Neuronal stem cell (in vitro differentiated cells): ENCODE data around the gene CDH10.

Experiments
- DNase-seq: peaks from one replicate; pipeline ENCODE4 v3.0.0-alpha.2; 2013; ENCODE audit warnings: low spot score
- H2AFZ ChIP-seq: one replicate; pipeline ENCODE4 v1.6.1; 2013; ENCODE audit warnings: mild to moderate bottlenecking, low read length, inconsistent platforms
- H2AK5ac ChIP-seq: 2 replicates; pipeline ENCODE4 v1.6.1; 2013; ENCODE audit warnings: low read depth, mild to moderate bottlenecking, inconsistent platforms, low read length, moderate library complexity, mixed read lengths
- H2BK120ac ChIP-seq: 2 replicates; pipeline ENCODE4 v1.6.1; 2013; ENCODE audit warnings: low read depth, mild to moderate bottlenecking, inconsistent platforms, low read length, moderate library complexity, mixed read lengths
- H2BK12ac ChIP-seq: one replicate; pipeline ENCODE4 v1.6.1; 2013; ENCODE audit warnings: low read length, inconsistent platforms
- H2BK15ac ChIP-seq: 2 replicates; pipeline ENCODE4 v1.6.1; 2013; ENCODE audit warnings: mild to moderate bottlenecking, low read length, inconsistent platforms, mixed read lengths
- H2BK5ac ChIP-seq: one replicate; pipeline ENCODE4 v1.6.1; 2013; ENCODE audit warnings: inconsistent platforms, mild to moderate bottlenecking, low read length, moderate library complexity
- H3K14ac ChIP-seq: one replicate; pipeline ENCODE4 v1.6.1; 2013; ENCODE audit warnings: low read length, inconsistent platforms
- H3K18ac ChIP-seq: 2 replicates; pipeline ENCODE4 v1.6.1; 2013; ENCODE audit warnings: low read length, inconsistent platforms
- H3K23ac ChIP-seq: 2 replicates; pipeline ENCODE4 v1.6.1; 2013; ENCODE audit warnings: low read depth, mild to moderate bottlenecking, mixed read lengths, low read length, inconsistent platforms; ENCODE audit not compliant: poor library complexity
- H3K27ac ChIP-seq: replicated peaks from 3 replicates; pipeline ENCODE4 v1.5.1; 2013; ENCODE audit warnings: low read length, inconsistent platforms
- H3K27me3 ChIP-seq, 3 experiments: 2 replicates each; pipeline ENCODE4 v1.6.1; 2013; ENCODE audit warnings: low read length in 3 of 3, mild to moderate bottlenecking in 2 of 3, inconsistent platforms in 1 of 3, low read depth in 1 of 3, mixed read lengths in 1 of 3, moderate library complexity in 1 of 3; ENCODE audit not compliant: control insufficient read depth in 3 of 3, insufficient read depth in 3 of 3
- H3K36me3 ChIP-seq, 2 donors: replicated peaks in 1 of 2; 2 replicates each; pipeline ENCODE4 v1.6.1; 2013; ENCODE audit warnings: low read length in 2 of 2; ENCODE audit not compliant: control insufficient read depth in 2 of 2, insufficient read depth in 2 of 2
- H3K4ac ChIP-seq: 2 replicates; pipeline ENCODE4 v1.6.1; 2013; ENCODE audit warnings: inconsistent platforms, mild to moderate bottlenecking, low read length, moderate library complexity
- H3K4me1 ChIP-seq, 2 donors: 1 replicate in 1 of 2; 2 replicates in 1 of 2; pipeline ENCODE4 v1.6.1; 2013; ENCODE audit warnings: low read length in 2 of 2, low read depth in 1 of 2; ENCODE audit not compliant: control insufficient read depth in 2 of 2, insufficient read depth in 1 of 2
- H3K4me2 ChIP-seq: one replicate; pipeline ENCODE4 v1.6.1; 2013; ENCODE audit warnings: mild to moderate bottlenecking, low read length, inconsistent platforms; ENCODE audit not compliant: insufficient read depth, poor library complexity, severe bottlenecking
- H3K4me3 ChIP-seq, 2 donors: 2 replicates each; pipeline ENCODE4 v1.5.1; 2013; ENCODE audit warnings: low read length in 2 of 2, mild to moderate bottlenecking in 2 of 2, inconsistent platforms in 1 of 2, moderate library complexity in 1 of 2
- H3K79me1 ChIP-seq: one replicate; pipeline ENCODE4 v1.6.1; 2013; ENCODE audit warnings: low read depth, mild to moderate bottlenecking, inconsistent platforms, low read length, moderate library complexity
- H3K9ac ChIP-seq: one replicate; pipeline ENCODE4 v1.6.1; 2013; ENCODE audit warnings: mild to moderate bottlenecking, low read depth, low read length, inconsistent platforms; ENCODE audit not compliant: poor library complexity
- H3K9me3 ChIP-seq, 2 donors: replicated peaks in 1 of 2; 2 replicates each; pipeline versions ENCODE3 to v1.6.1; 2013; ENCODE audit warnings: low read length in 2 of 2, mild to moderate bottlenecking in 2 of 2, inconsistent platforms in 1 of 2, low read depth in 1 of 2, mixed read lengths in 1 of 2, moderate library complexity in 1 of 2; ENCODE audit not compliant: control insufficient read depth in 2 of 2, insufficient read depth in 1 of 2
- H4K8ac ChIP-seq: one replicate; pipeline ENCODE4 v1.6.1; 2013; ENCODE audit warnings: low read depth, mild to moderate bottlenecking, inconsistent platforms, low read length, moderate library complexity
- H4K91ac ChIP-seq: one replicate; pipeline ENCODE4 v1.6.1; 2013; ENCODE audit warnings: low read length, low read depth, mild to moderate bottlenecking, inconsistent platforms; ENCODE audit not compliant: poor library complexity
- WGBS, 2 donors: extraction: QIAGEN DNeasy Blood & Tissue Kit; methylation state at CpG; one replicate each; pipeline ENCODE4 v1.1.7; 2013; ENCODE audit warnings: missing lambda C conversion rate in 2 of 2, mixed read lengths in 1 of 2; ENCODE audit not compliant: insufficient read length in 2 of 2, insufficient replicate concordance in 1 of 2; ENCODE audit errors: extremely low coverage in 2 of 2; 5-methylcytosine and 5-hydroxymethylcytosine counted together

The CDH10 gene

DNA sequence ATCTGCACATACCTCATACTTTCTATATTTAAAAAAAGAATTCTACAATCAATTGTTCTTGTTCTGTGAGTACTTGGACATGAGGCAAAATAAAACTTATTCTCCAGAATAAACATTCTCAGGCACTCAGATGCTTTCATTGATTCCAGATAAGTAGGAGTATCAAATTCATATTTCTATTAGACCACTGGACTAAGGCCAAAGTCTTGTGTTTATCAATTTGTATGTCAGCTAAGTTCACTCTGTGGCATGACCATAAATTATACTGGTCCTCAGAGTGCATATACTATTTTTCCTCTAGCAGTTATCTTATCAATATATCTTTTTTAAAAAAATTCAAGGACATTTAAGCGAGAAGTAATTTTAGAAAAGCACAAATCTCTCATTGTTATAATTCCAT lies 28.2 kb downstream of the CDH10 start:
- no peak overlapping the region for H4K91ac ChIP-seq
- H3K9me3 ChIP-seq, result peaks cover 0 to 2% of the 10 kb centered on the region in 2 donors
- no peak overlapping the region for H4K8ac ChIP-seq
- no peak overlapping the region for H3K14ac ChIP-seq
- H3K27me3 ChIP-seq, result no peaks in the 10 kb centered on the region
- no peak overlapping the region for H2AK5ac ChIP-seq
- H3K4me3 ChIP-seq, result no peak overlapping the region
- WGBS, 2 donors, result no CpG with 5 or more reads among the region's 1 CpG
- no peak overlapping the region for H3K18ac ChIP-seq
- no peaks in the 10 kb centered on the region for H3K36me3 ChIP-seq
- H3K23ac ChIP-seq, result no peak overlapping the region
- no peak overlapping the region for H3K4me2 ChIP-seq
- H3K9ac ChIP-seq, result no peak overlapping the region
- H2BK120ac ChIP-seq, result no peak overlapping the region
- no peak for DNase-seq
- H2BK5ac ChIP-seq, result no peak overlapping the region
- H3K79me1 ChIP-seq, result no peaks in the 10 kb centered on the region
- no peak overlapping the region for H3K27ac ChIP-seq
- H3K4me1 ChIP-seq, result no peaks in the 10 kb centered on the region
- H2BK12ac ChIP-seq, result no peak overlapping the region
- no peak overlapping the region for H2AFZ ChIP-seq
- H2BK15ac ChIP-seq, result no peak overlapping the region
- H3K4ac ChIP-seq, result no peak overlapping the region

DNA sequence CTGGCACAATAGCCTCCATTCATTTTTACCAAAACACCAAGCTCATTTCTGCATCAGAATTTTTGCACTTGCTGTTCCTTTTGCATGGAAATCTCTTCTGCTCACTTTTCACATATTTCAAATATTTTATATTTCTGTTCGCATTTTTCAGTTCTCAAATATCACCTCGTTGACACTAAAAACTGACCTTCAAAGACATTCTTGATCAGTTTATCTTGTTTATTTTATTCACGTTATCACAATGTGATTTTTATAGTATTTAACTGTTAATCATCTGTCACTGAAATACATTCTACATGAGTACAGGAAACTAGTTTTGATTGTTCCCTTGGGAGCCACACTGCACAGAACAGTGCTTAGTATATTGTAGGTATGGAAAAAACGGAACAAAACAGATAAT lies 29.6 kb downstream of the CDH10 start:
- 100% methylated on average over 2 of the region's 4 CpGs; no CpG with 5 or more reads in 1 of the 2 donors for WGBS, 2 donors
- Histone ChIP-seq H3K9me3 (peaks cover 0 to 2% of the 10 kb centered on the region in 2 donors), H4K8ac (no peak overlapping the region), H2AK5ac (no peak overlapping the region), H3K4me1 (no peaks in the 10 kb centered on the region), H2BK5ac (no peak overlapping the region), H4K91ac (no peak overlapping the region), H2BK15ac (no peak overlapping the region), H3K18ac (no peak overlapping the region), H3K36me3 (no peaks in the 10 kb centered on the region), H3K14ac (no peak overlapping the region), H3K4ac (no peak overlapping the region), H2BK12ac (no peak overlapping the region), H3K23ac (no peak overlapping the region), H3K27ac (no peak overlapping the region), H2BK120ac (no peak overlapping the region), H3K79me1 (no peaks in the 10 kb centered on the region), H3K27me3 (no peaks in the 10 kb centered on the region), H3K4me3 (no peak overlapping the region), H3K9ac (no peak overlapping the region), H2AFZ (no peak overlapping the region), H3K4me2 (no peak overlapping the region)
- DNase-seq, result no peak

DNA sequence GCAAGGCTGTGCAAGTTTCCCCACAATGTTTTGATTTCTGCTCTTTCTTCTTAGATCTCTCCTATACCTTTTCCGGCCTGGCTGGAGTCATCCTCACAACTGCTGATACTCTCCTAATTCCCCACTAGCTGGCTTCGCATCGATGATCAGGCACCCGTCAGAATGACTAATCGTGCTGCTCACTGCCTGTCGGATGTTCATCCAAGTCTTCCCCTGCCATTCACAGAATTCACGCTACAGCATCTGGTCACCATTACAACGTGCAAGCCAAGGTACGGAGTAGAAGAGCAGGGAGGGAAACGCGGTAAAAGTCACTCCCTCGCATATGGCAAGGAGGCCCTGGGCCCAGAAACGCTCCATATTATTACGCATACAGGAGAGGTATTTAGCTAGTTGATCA lies 35.1 kb downstream of the CDH10 start:
- H3K4me2 ChIP-seq, result no peak overlapping the region
- H3K4ac ChIP-seq, result no peak overlapping the region
- H3K9me3 ChIP-seq, result peaks cover 0 to under 1% of the 10 kb centered on the region in 2 donors
- H3K14ac ChIP-seq, result no peak overlapping the region
- H4K91ac ChIP-seq, result no peak overlapping the region
- no peaks in the 10 kb centered on the region for H3K36me3 ChIP-seq
- no peak overlapping the region for H3K18ac ChIP-seq
- no peak overlapping the region for H3K23ac ChIP-seq
- no peaks in the 10 kb centered on the region for H3K4me1 ChIP-seq
- no peak overlapping the region for H2BK120ac ChIP-seq
- H4K8ac ChIP-seq, result no peak overlapping the region
- H2BK12ac ChIP-seq, result no peak overlapping the region
- WGBS, 2 donors, result no CpG with 5 or more reads among the region's 14 CpGs
- no peak overlapping the region for H2BK15ac ChIP-seq
- H2AK5ac ChIP-seq, result no peak overlapping the region
- no peak overlapping the region for H2AFZ ChIP-seq
- H3K4me3 ChIP-seq, result peak overlapping the region in 1 of 2 donors; percentile 50
- H3K9ac ChIP-seq, result no peak overlapping the region
- no peaks in the 10 kb centered on the region for H3K27me3 ChIP-seq
- H3K79me1 ChIP-seq, result no peaks in the 10 kb centered on the region
- H3K27ac ChIP-seq, result no peak overlapping the region
- H2BK5ac ChIP-seq, result no peak overlapping the region
- DNase-seq, result no peak

DNA sequence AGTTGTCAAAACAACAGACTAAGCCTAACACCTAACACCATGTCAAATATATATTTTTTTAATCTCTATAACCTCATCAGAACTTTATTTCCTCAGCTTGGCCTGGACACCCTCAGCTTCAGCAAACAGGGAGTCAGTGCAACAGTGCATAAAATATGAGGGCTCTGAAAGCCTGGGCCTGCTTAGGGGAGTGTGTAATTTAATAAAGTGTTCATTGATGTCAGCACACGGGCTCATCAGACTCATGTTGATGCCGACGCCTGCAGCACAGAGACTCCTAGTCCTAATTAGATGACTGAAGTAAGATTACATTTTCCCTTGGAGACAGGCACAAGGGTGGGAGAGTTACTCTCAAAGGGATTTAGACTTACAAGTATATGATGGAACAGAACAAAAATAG lies 37.8 kb downstream of the CDH10 start:
- Histone ChIP-seq H3K14ac (no peak overlapping the region), H2BK15ac (no peak overlapping the region), H3K4ac (no peak overlapping the region), H3K9me3 (no peaks in the 10 kb centered on the region), H4K91ac (no peak overlapping the region), H2BK5ac (no peak overlapping the region), H2AFZ (peak overlapping the region; percentile 47), H2AK5ac (no peak overlapping the region), H3K18ac (no peak overlapping the region), H2BK12ac (no peak overlapping the region), H3K23ac (no peak overlapping the region), H3K79me1 (no peaks in the 10 kb centered on the region), H4K8ac (no peak overlapping the region), H3K27ac (no peak overlapping the region), H3K4me3 (no peak overlapping the region), H3K27me3 (no peaks in the 10 kb centered on the region), H3K4me2 (no peak overlapping the region), H3K4me1 (no peaks in the 10 kb centered on the region), H3K9ac (no peak overlapping the region), H2BK120ac (no peak overlapping the region), H3K36me3 (no peaks in the 10 kb centered on the region)
- WGBS, 2 donors, result no CpG with 5 or more reads among the region's 3 CpGs
- DNase-seq, result no peak
